Calu3 (cell line): ENCODE results near the gene PIGK. TPM values are rescaled to one million over a fixed set of nuclear protein-coding genes. Genes with fewer than 3 reads are reported as not detected.
"Not testable (repeated sequence)": the region's sequence is repeated elsewhere in the genome, so short reads cannot be mapped to it uniquely, and the experiment has no call there.

Source experiments
- BruUV-seq: library from RNA; stranded (reverse); fragments of 400-500 nt; replicated peaks from 2 replicates; lab custom pipeline; 2021; lab: Mats Ljungman, UMichigan
- CTCF ChIA-PET: fragments of 300-600 bp; sonication (Branson Sonifier 250); formaldehyde crosslinking; loops from one replicate; lab custom pipeline; 2022; ENCODE audit warnings: antibody characterized with exemption; lab: Charles Lee
- DNase-seq: peaks from one replicate; pipeline ENCODE4 v3.0.0; 2022
- H3K27ac Mint-ChIP-seq: one replicate; pipeline ENCODE4 v1.8.0; 2022; ENCODE audit warnings: mixed read lengths; ENCODE audit not compliant: unreplicated experiment
- H3K27me3 Mint-ChIP-seq: one replicate; pipeline ENCODE4 v1.8.0; 2022; ENCODE audit warnings: mixed read lengths; ENCODE audit not compliant: unreplicated experiment
- H3K36me3 Mint-ChIP-seq: one replicate; pipeline ENCODE4 v1.8.0; 2022; ENCODE audit warnings: mild to moderate bottlenecking, moderate library complexity, mixed read lengths; ENCODE audit not compliant: insufficient read depth, unreplicated experiment
- H3K4me1 Mint-ChIP-seq: one replicate; pipeline ENCODE4 v1.8.0; 2022; ENCODE audit warnings: mild to moderate bottlenecking, low read depth, mixed read lengths; ENCODE audit not compliant: unreplicated experiment
- H3K4me3 Mint-ChIP-seq: one replicate; pipeline ENCODE4 v1.8.0; 2022; ENCODE audit warnings: mild to moderate bottlenecking, low read depth, moderate library complexity, mixed read lengths; ENCODE audit not compliant: unreplicated experiment
- H3K9me3 Mint-ChIP-seq: one replicate; pipeline ENCODE4 v1.8.0; 2022; ENCODE audit warnings: low read depth, mixed read lengths; ENCODE audit not compliant: unreplicated experiment
- CTCF ChIP-seq: fragments of 200-600 bp; IDR thresholded peaks from one replicate; pipeline ENCODE4 v1.8.0; 2022; ENCODE audit warnings: antibody characterized with exemption; ENCODE audit not compliant: unreplicated experiment
- intact Hi-C: fragments of 100-400 bp; cut with micrococcal nuclease; formaldehyde crosslinking; loops from one replicate; pipeline ENCODE4 v1.10.0; 2022; ENCODE audit not compliant: unreplicated experiment
- total RNA-seq: library from RNA; stranded (reverse); gene quantifications from 2 replicates; pipeline ENCODE4 v1.2.3, GENCODE V29; 2022

The PIGK gene
- total RNA-seq, 1 experiment from 2014 or later: 41.8 TPM

- Mint-ChIP-seq H3K27me3 (no peaks in the 10 kb centered on the region), H3K36me3 (peaks cover 12% of the 10 kb centered on the region), H3K4me1 (peaks cover 19% of the 10 kb centered on the region), H3K27ac (no peak overlapping the region), H3K4me3 (peak overlapping the region; percentile 11), H3K9me3 (no peaks in the 10 kb centered on the region)
- no TSS peak for BruUV-seq
- intact Hi-C loops: loop anchor here (10.0 kb wide), 1 partner anchor 314 kb away; no protein-coding TSS in a partner anchor
- no peak for TF ChIP-seq CTCF
- CTCF ChIA-PET: no interaction called here
- DNase-seq: no peak
Observed at GRCh38 chr1:77220687-77221463, 1.6 kb upstream of the PIGK start.

- peak overlapping the region; percentile 70 for H3K27ac Mint-ChIP-seq
- TSS peak; percentile 46 for BruUV-seq
- intact Hi-C loops: loop anchor here (5.0 to 10.0 kb wide), 2 partner anchors 94 to 196 kb away; no protein-coding TSS in a partner anchor
- no peak for DNase-seq
- H3K9me3 Mint-ChIP-seq: no peaks in the 10 kb centered on the region
- CTCF ChIA-PET: interaction anchor here (1.6 kb wide), 1 partner anchor 63 kb away, joined by 4 read pairs; the partner anchor contains the start of gene AK5
- TF ChIP-seq CTCF: no peak
- H3K4me3 Mint-ChIP-seq: peak overlapping the region; percentile 89
- H3K4me1 Mint-ChIP-seq: peaks cover 19% of the 10 kb centered on the region
- peaks cover 12% of the 10 kb centered on the region for H3K36me3 Mint-ChIP-seq
- H3K27me3 Mint-ChIP-seq: no peaks in the 10 kb centered on the region
Observed at GRCh38 chr1:77218477-77219165, 609 bp downstream of the PIGK start.

- BruUV-seq, H3K4me3 Mint-ChIP-seq, intact Hi-C loops, CTCF ChIA-PET, H3K27ac Mint-ChIP-seq, H3K36me3 Mint-ChIP-seq, H3K27me3 Mint-ChIP-seq, DNase-seq, H3K4me1 Mint-ChIP-seq, H3K9me3 Mint-ChIP-seq: not testable (repeated sequence)
Observed at GRCh38 chr1:77204043-77204442, 15.2 kb downstream of the PIGK start.

- no peak for TF ChIP-seq CTCF
- intact Hi-C loops: no loop called here
- no peaks in the 10 kb centered on the region for H3K9me3 Mint-ChIP-seq
- H3K4me1 Mint-ChIP-seq: no peaks in the 10 kb centered on the region
- CTCF ChIA-PET: no interaction called here
- H3K27ac Mint-ChIP-seq: no peak overlapping the region
- H3K27me3 Mint-ChIP-seq: no peaks in the 10 kb centered on the region
- DNase-seq: no peak
- no peaks in the 10 kb centered on the region for H3K36me3 Mint-ChIP-seq
- no peak overlapping the region for H3K4me3 Mint-ChIP-seq
- no TSS peak for BruUV-seq
Observed at GRCh38 chr1:77202751-77203150, 16.5 kb downstream of the PIGK start.
